Lung (tissue), 12 donors: ENCODE data around the gene CENPT. TPM values are rescaled to one million over a fixed set of nuclear protein-coding genes. Genes with fewer than 3 reads are reported as not detected.
A peak's percentile ranks its signal among the peaks of the same experiment; 100 is the strongest.

Experiments used
- ATAC-seq: fragments of 200-7000 bp; cut with Tn5 transposase; one replicate; pipeline ENCODE4 v1.9.1; 2020; ENCODE audit warnings: moderate number of reproducible peaks; ENCODE audit not compliant: insufficient read depth, low FRiP score
- DNase-seq, 3 donors: peaks; one replicate each; pipeline ENCODE4 v3.0.0-alpha.2; 2013 to 2017
- H3K27ac ChIP-seq, 2 donors: one replicate each; pipeline ENCODE4 v1.5.1; 2013; ENCODE audit warnings: mild to moderate bottlenecking in 2 of 2, moderate library complexity in 2 of 2, control low read depth in 1 of 2, inconsistent platforms in 1 of 2, low read depth in 1 of 2, low read length in 1 of 2
- H3K27me3 ChIP-seq, 3 donors: one replicate each; pipeline ENCODE4 v1.5.1; 2013; ENCODE audit warnings: low read length in 2 of 3; ENCODE audit not compliant: control insufficient read depth in 3 of 3, insufficient read depth in 3 of 3
- H3K36me3 ChIP-seq, 4 donors: one replicate each; pipeline ENCODE4 v1.5.1; 2013; ENCODE audit warnings: low read length in 4 of 4, mild to moderate bottlenecking in 1 of 4, moderate library complexity in 1 of 4; ENCODE audit not compliant: control insufficient read depth in 4 of 4, insufficient read depth in 4 of 4
- H3K4me1 ChIP-seq, 5 donors: one replicate each; pipeline ENCODE4 v1.5.1; 2013; ENCODE audit warnings: low read length in 5 of 5, mild to moderate bottlenecking in 2 of 5, moderate library complexity in 1 of 5; ENCODE audit not compliant: control insufficient read depth in 5 of 5, insufficient read depth in 5 of 5
- H3K4me3 ChIP-seq: one replicate; pipeline ENCODE4 v1.5.1; 2013; ENCODE audit warnings: mild to moderate bottlenecking, control low read depth, moderate library complexity
- H3K9ac ChIP-seq, 2 donors: one replicate each; pipeline ENCODE4 v1.5.1; 2013; ENCODE audit warnings: low read length in 2 of 2, control low read depth in 1 of 2; ENCODE audit not compliant: insufficient read depth in 1 of 2
- H3K9me3 ChIP-seq, 4 donors: one replicate each; pipeline ENCODE4 v1.5.1; 2013; ENCODE audit warnings: low read length in 3 of 4, mild to moderate bottlenecking in 1 of 4, moderate library complexity in 1 of 4; ENCODE audit not compliant: control insufficient read depth in 4 of 4, insufficient read depth in 3 of 4
- CTCF ChIP-seq: IDR thresholded peaks from 2 replicates; pipeline ENCODE4 v1.5.1; 2012; ENCODE audit warnings: mild to moderate bottlenecking; ENCODE audit errors: control extremely low read depth, extremely low read depth
- WGBS, 2 donors: extraction: QIAGEN DNeasy Blood & Tissue Kit; methylation state at CpG; one replicate each; pipeline ENCODE4 v1.1.7; 2013; 5-methylcytosine and 5-hydroxymethylcytosine counted together
- polyA plus RNA-seq, 2 donors: library from polyadenylated mRNA; stranded (reverse); fragments of 200-250 nt; gene quantifications; one replicate each; pipeline ENCODE4 v1.2.1, GENCODE V29; 2013
- total RNA-seq, 2 donors: library from RNA; depleted of rRNA in 1 of 2; stranded (reverse); fragments of >200 nt in 1 of 2; gene quantifications; one replicate each; pipeline ENCODE4 v1.2.1, GENCODE V29; 2014 to 2021
- donor health status: control.
- donor health status: control.
- donor health status: Bipolar disorder and iron deficiency.
- donor health status: healthy.
- donor health status: DM: yes; HTN: yes; CAD: no.

Gene CENPT
- total and polyA plus RNA-seq, 4 donors = 28.5 to 47.5 (median 33.0) TPM

- Histone ChIP-seq H3K36me3 (peaks cover 12 to 27% (median 18%) of the 10 kb centered on the region in 4 donors), H3K9me3 (no peaks in the 10 kb centered on the region), H3K4me1 (peaks cover 0 to 18% (median 4%) of the 10 kb centered on the region in 5 donors), H3K4me3 (no peak overlapping the region), H3K27ac (peak overlapping the region in 1 of 2 donors; percentile 24), H3K9ac (peak overlapping the region in 1 of 2 donors; percentile 75), H3K27me3 (no peaks in the 10 kb centered on the region)
- 85 to 88% methylated on average over 10 of the region's 10 CpGs for WGBS, 2 donors
- ATAC-seq (no peak), DNase-seq (no peak)
- no peak for TF ChIP-seq CTCF
Measured at GRCh38 chr16:67834242-67834614, 13.3 kb downstream of the CENPT start.

- ATAC-seq (peak; percentile 99), DNase-seq (peak; percentile 94 to 95 (median 95))
- no peak for TF ChIP-seq CTCF
- Histone ChIP-seq H3K36me3 (peaks cover 13 to 32% (median 22%) of the 10 kb centered on the region in 4 donors), H3K9me3 (no peaks in the 10 kb centered on the region), H3K27ac (peak overlapping the region; percentile 24 to 77), H3K4me3 (peak overlapping the region; percentile 95), H3K9ac (peak overlapping the region; percentile 76 to 85), H3K4me1 (peaks cover 0 to 18% (median 4%) of the 10 kb centered on the region in 5 donors), H3K27me3 (no peaks in the 10 kb centered on the region)
- WGBS, 2 donors = 0 to 1% methylated on average over 49 of the region's 49 CpGs
Measured at GRCh38 chr16:67833415-67834241, 13.9 kb downstream of the CENPT start.

- H3K36me3 ChIP-seq = peaks cover 13 to 36% (median 24%) of the 10 kb centered on the region in 4 donors
- ATAC-seq = peak; percentile 44
- H3K4me3 ChIP-seq = peak overlapping the region; percentile 95
- 1 to 3% methylated on average over 3 of the region's 3 CpGs for WGBS, 2 donors
- no peak for TF ChIP-seq CTCF
- no peak for DNase-seq
- peaks cover 0 to 18% (median 4%) of the 10 kb centered on the region in 5 donors for H3K4me1 ChIP-seq
- H3K9me3 ChIP-seq = no peaks in the 10 kb centered on the region
- H3K27me3 ChIP-seq = no peaks in the 10 kb centered on the region
- peak overlapping the region in 1 of 2 donors; percentile 77 for H3K27ac ChIP-seq
- peak overlapping the region; percentile 76 to 85 for H3K9ac ChIP-seq
Measured at GRCh38 chr16:67833030-67833414, 14.5 kb downstream of the CENPT start.
